Measurements from ENCODE around the gene CCDC175.

Gene CCDC175

GRCh38 chr14:59576332-59577294 lies at the start of gene CCDC175:
TSS of gene CCDC175 (minus strand) at chr14:59576812. CDS start at chr14:59576775, 37 bp downstream.
- Histone ChIP-seq H3K36me3 (ENCODE audit: insufficient read depth, low read length) (no peaks in the 10 kb centered on the region), H3K4me2 (ENCODE audit: insufficient read depth, low read length) (no peak within 1 kb of the TSS), H3K27ac (ENCODE audit: low read length) (no peak within 1 kb of the TSS), H3K9ac (ENCODE audit: low read depth, low read length) (no peak within 1 kb of the TSS), H3K4me3 (ENCODE audit: low read depth in 1 of 2, low read length in 2 of 2) (no peak within 1 kb of the TSS), H3K79me2 (ENCODE audit: insufficient read depth, low read length) (no peaks in the 10 kb centered on the region), H3K9me3 (ENCODE audit: insufficient read depth, low read length, severe bottlenecking) (no peaks in the 10 kb centered on the region), H3K4me1 (ENCODE audit: insufficient read depth, low read length) (no peaks in the 10 kb centered on the region), H3K27me3 (ENCODE audit: insufficient read depth, low read length, poor library complexity) (no peaks in the 10 kb centered on the region), H4K20me1 (ENCODE audit: insufficient read depth, low read length) (no peaks in the 10 kb centered on the region), H2AFZ (ENCODE audit: low read depth, low read length) (no peak within 1 kb of the TSS)
- DNase-seq (peak; percentile 6), ATAC-seq (ENCODE audit: insufficient read depth, low read depth) (peak; percentile 29; the same call in 1 of the 3 replicates)
- TF ChIP-seq EZH2 (IDR thresholded peaks at IDR 0.05; ENCODE audit: borderline replicate concordance, low read depth, low read length, severe bottlenecking) (no peak), CTCF (IDR thresholded peaks at IDR 0.05; ENCODE audit: borderline replicate concordance, extremely low read depth, low read length, poor library complexity, severe bottlenecking) (peak; percentile 24)

- no peak overlapping the region for H3K9ac ChIP-seq (ENCODE audit: low read depth, low read length)
- no peak overlapping the region for H2AFZ ChIP-seq (ENCODE audit: low read depth, low read length)
- H3K4me1 ChIP-seq (ENCODE audit: insufficient read depth, low read length): no peaks in the 10 kb centered on the region
- H3K27me3 ChIP-seq (ENCODE audit: insufficient read depth, low read length, poor library complexity): peaks cover 2% of the 10 kb centered on the region
- no peak overlapping the region for H3K4me2 ChIP-seq (ENCODE audit: insufficient read depth, low read length)
- no peak for TF ChIP-seq CTCF (IDR thresholded peaks at IDR 0.05; ENCODE audit: borderline replicate concordance, extremely low read depth, low read length, poor library complexity, severe bottlenecking)
- TF ChIP-seq EZH2 (IDR thresholded peaks at IDR 0.05; ENCODE audit: borderline replicate concordance, low read depth, low read length, severe bottlenecking): no peak
- no peak overlapping the region for H3K27ac ChIP-seq (ENCODE audit: low read length)
- no peak for DNase-seq
- H3K4me3 ChIP-seq (ENCODE audit: low read depth in 1 of 2, low read length in 2 of 2): no peak overlapping the region
- H4K20me1 ChIP-seq (ENCODE audit: insufficient read depth, low read length): no peaks in the 10 kb centered on the region
- no peak for ATAC-seq (ENCODE audit: insufficient read depth, low read depth)
- no peaks in the 10 kb centered on the region for H3K9me3 ChIP-seq (ENCODE audit: insufficient read depth, low read length, severe bottlenecking)
- no peaks in the 10 kb centered on the region for H3K79me2 ChIP-seq (ENCODE audit: insufficient read depth, low read length)
- no peaks in the 10 kb centered on the region for H3K36me3 ChIP-seq (ENCODE audit: insufficient read depth, low read length)
Measured at GRCh38 chr14:59622631-59623030, 46.0 kb upstream of the CCDC175 start.

GRCh38 chr14:59619061-59619460 lies 42.4 kb upstream of the CCDC175 start:
- DNase-seq: no peak
- no peaks in the 10 kb centered on the region for H3K36me3 ChIP-seq (ENCODE audit: insufficient read depth, low read length)

More at GRCh38 chr14:59619061-59619460, 42.4 kb upstream of the CCDC175 start:
- Histone ChIP-seq H4K20me1 (ENCODE audit: insufficient read depth, low read length) (no peaks in the 10 kb centered on the region), H3K4me1 (ENCODE audit: insufficient read depth, low read length) (no peaks in the 10 kb centered on the region), H3K4me3 (ENCODE audit: low read depth in 1 of 2, low read length in 2 of 2) (no peak overlapping the region), H3K27ac (ENCODE audit: low read length) (no peak overlapping the region), H3K9me3 (ENCODE audit: insufficient read depth, low read length, severe bottlenecking) (no peaks in the 10 kb centered on the region), H3K79me2 (ENCODE audit: insufficient read depth, low read length) (no peaks in the 10 kb centered on the region), H3K4me2 (ENCODE audit: insufficient read depth, low read length) (no peak overlapping the region), H3K9ac (ENCODE audit: low read depth, low read length) (no peak overlapping the region), H3K27me3 (ENCODE audit: insufficient read depth, low read length, poor library complexity) (peaks cover 2% of the 10 kb centered on the region), H2AFZ (ENCODE audit: low read depth, low read length) (no peak overlapping the region)
- ATAC-seq (ENCODE audit: insufficient read depth, low read depth): no peak
- TF ChIP-seq CTCF (IDR thresholded peaks at IDR 0.05; ENCODE audit: borderline replicate concordance, extremely low read depth, low read length, poor library complexity, severe bottlenecking) (no peak), EZH2 (IDR thresholded peaks at IDR 0.05; ENCODE audit: borderline replicate concordance, low read depth, low read length, severe bottlenecking) (no peak)
